Mesenchymal stem cell (in vitro differentiated cells and primary cell): ENCODE measurements around the gene LVRN.

Source experiments
- DNase-seq: peaks from one replicate; pipeline ENCODE4 v3.0.0-alpha.2; 2013
- H2AFZ ChIP-seq: one replicate; pipeline ENCODE4 v1.6.1; 2013; ENCODE audit warnings: low read depth, mild to moderate bottlenecking, control low read depth, inconsistent platforms, low read length, moderate library complexity
- H2AK5ac ChIP-seq: 2 replicates; pipeline ENCODE4 v1.6.1; 2013; ENCODE audit warnings: low read length, moderate library complexity, mild to moderate bottlenecking, inconsistent platforms; ENCODE audit not compliant: severe bottlenecking
- H2BK120ac ChIP-seq: one replicate; pipeline ENCODE4 v1.6.1; 2013; ENCODE audit warnings: low read depth, mild to moderate bottlenecking, inconsistent platforms, low read length, moderate library complexity
- H2BK12ac ChIP-seq, 2 experiments: one replicate each; pipeline ENCODE4 v1.6.1; 2013; ENCODE audit warnings: inconsistent platforms in 2 of 2, low read length in 2 of 2, mild to moderate bottlenecking in 2 of 2, moderate library complexity in 2 of 2, control low read depth in 1 of 2
- H2BK15ac ChIP-seq: one replicate; pipeline ENCODE4 v1.6.1; 2013; ENCODE audit warnings: mild to moderate bottlenecking, low read depth, inconsistent platforms; ENCODE audit not compliant: poor library complexity, severe bottlenecking
- H2BK5ac ChIP-seq: 2 replicates; pipeline ENCODE4 v1.6.1; 2013; ENCODE audit warnings: low read depth, mild to moderate bottlenecking, low read length, control low read depth, inconsistent platforms; ENCODE audit not compliant: poor library complexity, severe bottlenecking
- H3K14ac ChIP-seq, 2 experiments: one replicate each; pipeline ENCODE4 v1.6.1; 2013; ENCODE audit warnings: inconsistent platforms in 2 of 2, low read length in 2 of 2, control low read depth in 1 of 2, mild to moderate bottlenecking in 1 of 2, moderate library complexity in 1 of 2
- H3K18ac ChIP-seq, 2 experiments: one replicate each; pipeline ENCODE4 v1.6.1; 2013; ENCODE audit warnings: inconsistent platforms in 2 of 2, low read length in 2 of 2, control low read depth in 1 of 2, low read depth in 1 of 2, mild to moderate bottlenecking in 1 of 2
- H3K23ac ChIP-seq, 2 experiments: one replicate each; pipeline ENCODE4 v1.6.1; 2013; ENCODE audit warnings: inconsistent platforms in 2 of 2, low read length in 2 of 2, mild to moderate bottlenecking in 2 of 2, moderate library complexity in 2 of 2, control low read depth in 1 of 2
- H3K27ac ChIP-seq: 2 replicates; pipeline ENCODE4 v1.5.1; 2013; ENCODE audit warnings: mild to moderate bottlenecking, moderate library complexity, low read length, control low read depth, inconsistent platforms; ENCODE audit not compliant: poor library complexity, severe bottlenecking
- H3K27me3 ChIP-seq, 2 experiments: 2 replicates each; pipeline versions ENCODE4 v1.6.1 to v1.7.0; 2013; ENCODE audit warnings: low read length in 2 of 2, mild to moderate bottlenecking in 2 of 2, moderate library complexity in 2 of 2, control low read depth in 1 of 2, inconsistent platforms in 1 of 2; ENCODE audit not compliant: control insufficient read depth in 1 of 2, insufficient read depth in 1 of 2
- H3K36me3 ChIP-seq, 2 experiments: 2 replicates each; pipeline versions ENCODE4 v1.6.1 to v1.7.0; 2013; ENCODE audit warnings: low read length in 2 of 2, control low read depth in 1 of 2, inconsistent platforms in 1 of 2, low read depth in 1 of 2, mild to moderate bottlenecking in 1 of 2; ENCODE audit not compliant: insufficient read depth in 2 of 2, control insufficient read depth in 1 of 2
- H3K4ac ChIP-seq, 2 experiments: one replicate each; pipeline ENCODE4 v1.6.1; 2013; ENCODE audit warnings: inconsistent platforms in 2 of 2, low read length in 2 of 2, mild to moderate bottlenecking in 2 of 2, moderate library complexity in 2 of 2, control low read depth in 1 of 2, low read depth in 1 of 2
- H3K4me1 ChIP-seq: 2 replicates; pipeline ENCODE4 v1.6.1; 2013; ENCODE audit warnings: low read depth, low read length, control low read depth; ENCODE audit not compliant: control insufficient read depth, insufficient read depth
- H3K4me2 ChIP-seq: 2 replicates; pipeline ENCODE4 v1.6.1; 2013; ENCODE audit warnings: low read length, mild to moderate bottlenecking, inconsistent platforms; ENCODE audit not compliant: poor library complexity, severe bottlenecking
- H3K4me3 ChIP-seq, 2 experiments: 2 replicates each; pipeline versions ENCODE4 v1.5.1 to v1.7.0; 2013; ENCODE audit warnings: low read length in 2 of 2, mild to moderate bottlenecking in 2 of 2, control low read depth in 1 of 2, low read depth in 1 of 2; ENCODE audit not compliant: insufficient read depth in 1 of 2
- H3K79me1 ChIP-seq: replicated peaks from 2 replicates; pipeline ENCODE4 v1.6.1; 2013; ENCODE audit warnings: mild to moderate bottlenecking, control low read depth, low read length, inconsistent platforms; ENCODE audit not compliant: poor library complexity, severe bottlenecking
- H3K9ac ChIP-seq: 2 replicates; pipeline ENCODE4 v1.7.0; 2013; ENCODE audit warnings: mild to moderate bottlenecking, low read length, moderate library complexity
- H3K9me3 ChIP-seq: 2 replicates; pipeline ENCODE4 v1.7.0; 2013; ENCODE audit warnings: mild to moderate bottlenecking, low read length; ENCODE audit not compliant: control insufficient read depth
- H4K8ac ChIP-seq: one replicate; pipeline ENCODE4 v1.6.1; 2013; ENCODE audit warnings: inconsistent platforms, mild to moderate bottlenecking, low read length, moderate library complexity
- H4K91ac ChIP-seq: one replicate; pipeline ENCODE4 v1.6.1; 2013; ENCODE audit warnings: mild to moderate bottlenecking, low read length, inconsistent platforms
- WGBS: methylation state at CpG from one replicate; pipeline ENCODE4 v1.1.7; 2013; ENCODE audit warnings: mixed read lengths; 5-methylcytosine and 5-hydroxymethylcytosine counted together

LVRN gene

GRCh38 chr5:115949096-115949495 is 13.2 kb upstream of the LVRN start:
- Histone ChIP-seq H2BK12ac (no peak overlapping the region), H3K23ac (no peak overlapping the region), H2AK5ac (no peak overlapping the region), H3K14ac (no peak overlapping the region), H3K4me1 (no peaks in the 10 kb centered on the region), H3K4me3 (no peak overlapping the region), H3K27me3 (no peaks in the 10 kb centered on the region), H3K4me2 (no peak overlapping the region), H4K91ac (no peak overlapping the region), H3K36me3 (no peaks in the 10 kb centered on the region), H2BK120ac (no peak overlapping the region), H3K27ac (no peak overlapping the region), H3K9ac (peak overlapping the region; percentile 37), H4K8ac (no peak overlapping the region), H2BK5ac (no peak overlapping the region), H3K79me1 (no peaks in the 10 kb centered on the region), H3K18ac (no peak overlapping the region), H3K9me3 (no peaks in the 10 kb centered on the region), H3K4ac (no peak overlapping the region), H2AFZ (no peak overlapping the region), H2BK15ac (no peak overlapping the region)
- 83% methylated on average over 1 of the region's 1 CpG for WGBS
- DNase-seq = peak; percentile 14

GRCh38 chr5:115952588-115952987 is 9.7 kb upstream of the LVRN start:
- H3K18ac ChIP-seq = no peak overlapping the region

GRCh38 chr5:115954144-115954543 is 8.1 kb upstream of the LVRN start:
- H3K4ac ChIP-seq = no peak overlapping the region
- no peaks in the 10 kb centered on the region for H3K4me1 ChIP-seq
- no peaks in the 10 kb centered on the region for H3K27me3 ChIP-seq
- H4K8ac ChIP-seq = no peak overlapping the region
- no peak overlapping the region for H3K27ac ChIP-seq
- H2BK12ac ChIP-seq = no peak overlapping the region
- no peaks in the 10 kb centered on the region for H3K9me3 ChIP-seq
- no peak overlapping the region for H2BK15ac ChIP-seq
- H3K23ac ChIP-seq = no peak overlapping the region
- H4K91ac ChIP-seq = no peak overlapping the region
- no peak overlapping the region for H2BK5ac ChIP-seq
- H3K36me3 ChIP-seq = no peaks in the 10 kb centered on the region
- H2AK5ac ChIP-seq = no peak overlapping the region
- no peaks in the 10 kb centered on the region for H3K79me1 ChIP-seq
- no peak overlapping the region for H3K4me2 ChIP-seq
- H2AFZ ChIP-seq = no peak overlapping the region
- no peak overlapping the region for H3K14ac ChIP-seq
- no peak overlapping the region for H2BK120ac ChIP-seq
- H3K4me3 ChIP-seq = no peak overlapping the region
- no peak overlapping the region for H3K9ac ChIP-seq
- H3K18ac ChIP-seq = no peak overlapping the region
- no peak for DNase-seq

More at GRCh38 chr5:115952588-115952987, 9.7 kb upstream of the LVRN start:
- no peak overlapping the region for H2AFZ ChIP-seq
- no peak overlapping the region for H2BK120ac ChIP-seq
- no peak overlapping the region for H4K8ac ChIP-seq
- H2BK5ac ChIP-seq = no peak overlapping the region
- DNase-seq = no peak
- no peaks in the 10 kb centered on the region for H3K36me3 ChIP-seq
- no peak overlapping the region for H3K27ac ChIP-seq
- H4K91ac ChIP-seq = no peak overlapping the region
- H3K4me2 ChIP-seq = no peak overlapping the region
- H3K4ac ChIP-seq = no peak overlapping the region
- WGBS = 43% methylated on average over 2 of the region's 4 CpGs
- no peaks in the 10 kb centered on the region for H3K27me3 ChIP-seq
- H3K79me1 ChIP-seq = no peaks in the 10 kb centered on the region
- H3K14ac ChIP-seq = no peak overlapping the region
- H3K4me1 ChIP-seq = no peaks in the 10 kb centered on the region
- no peaks in the 10 kb centered on the region for H3K9me3 ChIP-seq
- H3K4me3 ChIP-seq = no peak overlapping the region
- H2AK5ac ChIP-seq = no peak overlapping the region
- no peak overlapping the region for H2BK12ac ChIP-seq
- H3K9ac ChIP-seq = no peak overlapping the region
- no peak overlapping the region for H2BK15ac ChIP-seq
- no peak overlapping the region for H3K23ac ChIP-seq

GRCh38 chr5:115956957-115957356 is 5.3 kb upstream of the LVRN start:
- Histone ChIP-seq H4K91ac (no peak overlapping the region), H2AFZ (no peak overlapping the region), H3K27ac (no peak overlapping the region), H3K9ac (no peak overlapping the region), H2BK12ac (no peak overlapping the region), H2AK5ac (no peak overlapping the region), H3K23ac (no peak overlapping the region), H3K27me3 (peaks cover 0 to 9% of the 10 kb centered on the region in 2 experiments), H3K36me3 (no peaks in the 10 kb centered on the region), H2BK15ac (no peak overlapping the region), H3K4ac (no peak overlapping the region), H3K4me3 (no peak overlapping the region), H3K9me3 (no peaks in the 10 kb centered on the region), H3K79me1 (no peaks in the 10 kb centered on the region), H3K14ac (no peak overlapping the region), H3K4me2 (no peak overlapping the region), H3K4me1 (peaks cover 6% of the 10 kb centered on the region), H3K18ac (no peak overlapping the region), H2BK120ac (no peak overlapping the region), H4K8ac (no peak overlapping the region), H2BK5ac (no peak overlapping the region)
- 76% methylated on average over 6 of the region's 6 CpGs for WGBS
- no peak for DNase-seq
